ENCODE data around the gene AZIN2.
"Not testable (repeated sequence)": the region's sequence is repeated elsewhere in the genome, so short reads cannot be mapped to it uniquely, and the experiment has no call there.

AZIN2 gene

DNA sequence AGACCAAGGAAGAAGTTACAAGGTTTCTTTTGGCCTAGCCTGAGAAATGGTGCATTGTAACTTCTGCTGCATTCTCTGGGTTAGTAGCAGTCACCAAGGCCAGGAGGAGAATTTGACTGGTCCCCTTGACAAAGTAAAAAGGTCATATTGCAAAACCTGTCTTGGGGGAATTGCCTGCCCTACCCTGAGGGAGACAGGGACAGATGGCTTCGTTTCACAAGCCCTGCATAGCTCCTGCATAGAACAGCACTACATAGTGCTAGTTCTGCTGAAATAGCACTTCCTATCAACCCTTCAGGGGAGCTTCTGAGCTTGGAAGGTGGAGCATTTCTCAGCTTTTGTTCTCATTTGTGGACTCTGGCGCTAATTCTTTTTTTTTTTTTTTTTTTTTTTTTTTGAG, 23.9 kb upstream of the AZIN2 start:
- DNase-seq (ENCODE audit: low spot score): no peak

DNA sequence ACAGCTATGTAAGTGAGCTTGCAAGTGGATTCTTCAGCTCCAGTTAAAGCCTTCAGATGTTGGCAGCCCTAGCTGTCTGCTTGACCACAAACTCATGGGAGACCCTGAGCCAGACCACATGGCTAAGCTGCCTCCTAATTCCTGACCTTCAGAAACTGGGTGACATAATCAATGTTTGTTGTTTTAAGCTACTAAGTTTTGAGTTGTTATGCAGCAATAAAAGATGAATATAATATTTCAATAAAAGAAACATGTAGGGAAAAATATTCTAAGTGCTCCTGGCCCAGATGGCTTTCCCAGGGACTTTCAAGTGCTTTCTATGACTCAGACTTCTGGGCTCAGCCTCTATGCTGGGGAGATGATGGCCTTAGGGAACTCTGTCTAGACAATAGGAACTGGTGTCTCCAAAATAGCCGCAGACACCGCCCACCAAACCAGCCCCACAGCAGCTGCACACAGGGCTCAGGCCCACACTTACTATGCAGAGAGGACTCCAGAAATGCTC, 20.3 kb upstream of the AZIN2 start:
- peak; percentile 91 for DNase-seq (ENCODE audit: low spot score)

DNA sequence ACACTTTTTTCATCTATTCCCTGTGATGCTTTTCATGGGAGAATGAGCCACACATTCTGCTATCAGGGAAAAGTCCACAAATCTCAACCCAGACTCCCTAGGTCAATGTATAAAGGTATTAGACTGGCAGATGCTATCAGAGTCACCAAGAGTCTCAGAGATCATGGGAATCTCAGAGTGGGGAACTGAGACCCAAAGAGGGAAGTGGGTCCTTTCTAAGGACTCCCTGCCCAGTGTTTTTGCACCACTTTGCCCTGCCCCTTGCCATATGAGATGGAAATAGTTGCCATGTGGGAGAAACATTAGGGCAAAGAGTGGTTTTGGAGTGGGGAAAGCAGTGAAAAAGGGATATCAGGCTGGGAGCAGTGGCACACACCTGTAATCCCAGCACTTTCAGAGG, 19.1 kb upstream of the AZIN2 start:
- DNase-seq (ENCODE audit: low spot score): no peak

DNA sequence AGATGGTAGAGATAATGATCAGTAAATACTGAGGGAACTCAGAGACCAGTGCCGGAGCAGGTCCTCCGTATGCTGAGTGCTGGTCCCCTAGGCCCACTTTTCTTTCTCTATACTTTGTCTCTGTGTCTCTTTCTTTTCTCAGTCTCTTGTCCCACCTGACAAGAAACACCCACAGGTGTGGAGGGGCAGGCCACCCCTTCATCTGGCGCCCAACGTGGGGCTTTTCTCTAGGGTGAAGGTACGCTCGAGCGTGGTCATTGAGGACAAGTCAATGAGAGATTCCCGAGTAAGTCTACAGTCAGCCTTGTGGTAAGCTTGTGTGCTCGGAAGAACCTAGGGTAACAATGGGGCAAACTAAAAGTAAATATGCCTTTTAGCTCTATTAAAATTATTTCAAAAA, 16.7 kb upstream of the AZIN2 start:
- not testable (repeated sequence) for DNase-seq (ENCODE audit: low spot score)

DNA sequence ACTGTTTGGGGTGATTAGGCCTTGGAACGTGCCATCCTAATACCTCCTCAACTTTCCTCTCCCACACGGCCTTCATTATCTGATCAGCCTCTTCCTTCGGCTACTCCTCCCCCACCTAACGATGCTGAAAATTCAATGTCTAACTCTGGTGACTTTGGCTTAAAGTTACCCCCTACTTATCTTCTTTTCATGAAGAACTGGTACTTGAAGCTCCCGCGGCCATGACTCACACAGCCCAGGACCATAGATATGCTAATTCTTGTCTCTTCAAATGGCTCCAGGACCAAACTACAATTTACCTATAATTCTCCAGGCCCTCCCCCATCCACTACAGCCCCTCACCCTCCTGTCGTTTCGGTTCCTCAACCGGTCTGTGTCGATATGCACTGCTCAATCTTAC, 15.7 kb upstream of the AZIN2 start:
- no peak for DNase-seq (ENCODE audit: low spot score)

DNA sequence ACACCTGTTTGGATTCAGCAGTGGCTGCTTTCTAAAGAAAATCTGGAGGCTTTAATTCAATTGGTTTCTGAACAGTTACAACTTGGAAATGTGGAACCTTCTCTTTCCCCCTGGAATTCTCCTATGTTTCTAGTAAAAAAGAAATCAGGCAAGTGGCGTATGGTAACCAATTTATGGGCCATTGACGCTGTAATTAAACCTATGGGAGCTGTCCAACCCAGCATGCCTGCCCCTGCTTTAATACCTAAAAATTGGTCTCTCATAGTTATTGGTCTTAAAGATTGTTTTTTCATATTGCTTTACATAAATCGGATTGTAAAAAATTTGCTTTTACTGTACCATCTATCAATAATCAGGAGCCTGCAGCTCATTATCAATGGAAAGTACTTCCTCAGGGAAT, 14.5 kb upstream of the AZIN2 start:
- not testable (repeated sequence) for DNase-seq (ENCODE audit: low spot score)

DNA sequence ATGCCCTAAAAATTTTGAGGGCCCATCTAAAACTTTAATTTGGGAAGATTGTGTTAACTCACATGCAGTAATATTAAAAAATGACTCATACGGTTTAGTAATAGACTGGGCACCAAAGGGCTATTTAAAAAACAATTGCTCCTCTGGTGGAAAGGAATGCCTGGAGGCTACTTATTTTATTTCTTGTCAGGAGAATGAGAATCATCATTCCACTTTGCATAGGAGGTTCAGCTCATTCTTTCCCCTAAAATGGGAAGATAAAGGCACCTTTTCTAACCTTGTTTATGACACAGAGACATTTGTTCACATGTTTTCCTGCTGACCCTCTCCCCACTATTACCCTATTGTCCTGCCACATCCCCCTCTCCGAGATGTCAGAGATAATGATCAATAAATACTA, 12.8 kb upstream of the AZIN2 start:
- DNase-seq (ENCODE audit: low spot score): not testable (repeated sequence)

DNA sequence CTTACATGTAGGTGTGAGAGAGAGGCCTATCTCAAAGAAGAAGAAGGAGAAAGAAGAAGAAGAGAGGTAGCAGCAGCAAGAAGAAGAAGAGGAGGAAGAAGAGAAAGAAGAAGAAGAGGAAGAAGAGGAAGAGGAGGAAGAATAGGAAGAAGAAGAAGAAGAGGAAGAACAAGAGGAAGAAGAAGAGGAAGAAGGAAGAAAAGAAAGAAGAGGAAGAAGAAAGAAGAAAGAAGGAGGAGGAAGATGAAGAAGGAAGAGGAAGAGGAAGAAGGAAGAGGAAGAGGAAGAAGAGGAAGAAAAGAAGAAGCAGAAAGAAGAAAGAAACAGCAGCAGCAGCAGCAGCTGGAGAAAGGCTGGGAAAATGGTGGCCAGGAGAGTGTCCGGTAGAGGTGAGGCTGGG, 10.3 kb upstream of the AZIN2 start:
- no peak for DNase-seq (ENCODE audit: low spot score)

DNA sequence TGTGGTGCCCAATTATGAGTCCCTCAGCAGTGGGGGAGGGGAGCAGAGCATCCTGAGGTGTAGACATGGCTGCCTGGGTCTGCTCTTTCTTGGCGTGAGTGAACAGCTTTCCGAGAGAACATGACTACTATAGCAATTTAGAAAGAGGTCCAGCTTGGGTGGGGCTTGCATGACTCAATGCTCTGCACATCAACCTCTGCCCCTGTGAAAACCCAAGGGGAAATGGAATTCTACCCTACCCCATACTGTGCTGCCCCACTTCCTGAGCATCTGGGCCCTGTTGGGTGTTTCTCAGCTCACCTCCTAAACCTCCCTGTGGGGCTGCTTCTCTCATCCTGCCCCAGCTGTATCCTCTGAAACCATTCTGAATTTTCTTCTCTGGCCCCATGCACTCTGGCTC, 8.2 kb upstream of the AZIN2 start:
- no peak for DNase-seq (ENCODE audit: low spot score)

DNA sequence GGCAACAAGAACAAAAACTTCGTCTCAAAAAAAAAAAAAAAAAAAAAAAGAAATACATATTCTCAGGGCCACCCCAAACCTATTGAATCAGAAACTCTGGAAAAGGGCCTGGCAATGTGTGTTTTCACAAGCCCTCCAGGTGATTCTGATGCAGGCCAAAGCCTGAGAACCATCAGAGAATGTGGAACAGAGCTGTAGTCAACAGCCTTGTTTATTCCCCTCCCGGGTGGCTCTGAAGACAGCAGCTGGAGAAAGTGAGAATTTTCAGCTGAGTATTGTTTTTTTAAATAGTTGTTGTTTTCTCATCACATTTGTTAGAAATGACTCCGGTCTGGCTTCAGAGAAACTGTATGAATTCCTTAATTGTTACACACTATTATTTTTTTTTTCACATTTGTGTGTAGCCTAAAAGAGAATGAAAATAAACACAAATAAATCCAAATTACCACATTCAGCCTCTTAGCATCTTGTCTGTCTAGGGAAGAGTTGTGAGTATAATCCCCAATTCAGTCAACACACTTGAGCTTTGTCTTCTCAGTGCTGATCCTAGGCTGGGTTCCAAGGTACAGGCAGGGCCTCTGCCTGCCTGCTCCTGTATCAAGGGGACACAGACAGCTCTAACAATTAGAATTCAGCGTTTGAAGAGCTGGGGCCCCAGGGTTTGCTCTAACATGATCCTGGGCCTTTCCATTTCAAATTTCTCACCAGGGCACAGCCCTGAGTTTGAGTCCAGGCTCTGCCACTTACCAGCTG, 6.6 kb upstream of the AZIN2 start:
- peak; percentile 54 for DNase-seq (ENCODE audit: low spot score)

DNA sequence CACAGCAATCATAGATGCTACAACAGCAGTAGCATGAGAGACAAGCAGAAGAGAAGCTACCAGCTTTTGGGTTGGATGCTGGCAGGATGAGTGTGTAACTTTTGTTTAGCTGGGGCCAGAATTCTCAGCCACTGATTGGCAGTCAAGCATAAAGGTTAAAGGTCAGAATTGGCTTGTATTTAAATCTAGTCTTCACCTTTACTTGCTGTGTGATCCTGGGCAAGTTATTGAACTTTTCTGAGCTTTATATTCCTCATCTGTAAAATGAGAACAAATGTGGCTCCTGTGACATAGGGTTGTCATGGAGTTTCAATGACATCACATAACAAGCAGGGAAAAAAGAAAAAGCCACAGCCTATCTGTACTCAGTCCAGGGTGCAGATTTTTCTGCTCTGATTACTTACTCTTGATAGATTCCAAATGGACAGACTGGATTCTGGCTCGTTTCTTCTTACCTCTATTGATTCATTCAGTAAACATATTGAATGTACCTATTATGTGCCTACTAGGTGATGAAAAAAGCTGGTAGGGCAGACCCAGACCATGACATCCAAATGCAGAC, 2.8 kb upstream of the AZIN2 start:
- no peak for DNase-seq (ENCODE audit: low spot score)

DNA sequence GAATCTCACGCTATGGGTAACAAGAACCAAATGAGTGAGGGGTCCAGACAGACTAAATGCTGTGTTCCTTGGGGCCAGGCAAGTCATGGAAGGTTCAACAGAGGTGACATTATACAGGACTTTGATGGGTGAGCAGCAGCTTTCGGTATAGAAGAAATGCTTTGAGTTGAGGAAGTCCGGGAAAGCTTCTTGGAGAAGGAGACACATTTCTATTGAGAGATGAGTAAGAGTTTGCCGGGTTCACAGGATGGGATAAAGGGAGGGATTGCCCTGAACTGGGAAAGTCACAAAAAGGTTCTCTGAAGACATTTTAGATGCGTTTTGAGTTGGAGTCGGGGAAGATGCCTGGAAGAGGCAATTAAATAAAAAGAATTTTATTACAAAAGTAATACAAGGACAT, 580 bp upstream of the AZIN2 start:
- no peak for DNase-seq (ENCODE audit: low spot score)

DNA sequence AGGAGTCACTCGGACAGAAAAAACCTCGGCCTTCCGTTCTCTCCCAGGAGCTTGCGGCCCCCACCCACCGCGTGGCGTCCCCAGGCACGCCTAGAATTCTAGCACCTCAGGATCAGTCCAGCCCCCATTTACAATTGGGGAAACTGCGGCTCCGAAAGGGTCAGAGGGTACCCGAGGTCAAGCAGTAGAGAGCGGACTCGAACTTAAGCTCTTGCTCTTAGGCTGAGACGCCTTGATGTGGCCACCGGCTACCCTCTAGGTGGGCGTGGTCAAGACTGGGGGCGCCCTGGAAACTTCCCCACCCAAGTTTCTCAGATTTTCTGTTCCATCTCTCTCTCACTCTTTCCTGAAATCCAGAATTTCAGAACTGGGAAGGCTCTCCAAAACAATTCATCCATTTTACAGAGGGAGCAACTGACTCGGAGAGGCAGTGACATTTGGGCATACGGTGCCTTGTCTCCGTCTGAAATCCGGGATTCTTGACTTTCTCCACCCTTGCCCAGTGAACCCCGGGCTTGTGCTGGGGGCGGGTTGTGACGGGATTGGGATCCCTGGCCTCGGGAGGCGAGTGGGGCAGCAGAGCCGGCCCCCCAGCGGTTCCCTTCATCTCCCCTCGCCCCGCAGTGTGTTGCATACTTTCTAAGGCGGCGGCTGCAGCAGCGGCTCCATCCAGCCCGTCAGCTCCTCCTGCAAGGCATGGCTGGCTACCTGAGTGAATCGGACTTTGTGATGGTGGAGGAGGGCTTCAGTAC, 777 bp downstream of the AZIN2 start:
- no peak for DNase-seq (ENCODE audit: low spot score)

DNA sequence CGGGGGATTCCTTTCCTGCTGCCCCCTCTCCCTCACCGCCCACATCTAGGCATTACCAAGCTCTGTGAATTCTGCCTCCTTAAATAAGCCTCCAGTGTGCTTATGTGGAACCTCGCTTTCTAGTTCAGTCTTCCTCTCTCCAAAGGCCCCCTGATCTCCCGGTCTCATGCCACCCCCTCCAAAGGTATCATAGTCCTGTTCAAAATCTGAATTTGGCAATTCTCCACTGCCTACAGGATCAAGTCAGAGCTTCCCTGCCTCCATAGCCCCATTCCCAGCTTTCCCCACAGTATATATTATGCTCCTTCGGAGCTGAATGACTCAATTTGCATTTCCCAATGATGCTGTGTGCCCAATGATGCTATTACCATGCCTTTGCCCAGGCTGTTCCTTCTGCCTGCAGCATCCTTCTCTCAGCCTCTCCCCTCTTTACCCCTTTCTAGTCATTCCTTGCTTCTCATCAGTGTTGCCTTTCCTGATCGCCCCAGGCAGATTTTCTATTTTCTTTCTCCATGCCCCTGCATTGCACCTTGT, 1.7 kb downstream of the AZIN2 start:
- DNase-seq (ENCODE audit: low spot score): no peak

DNA sequence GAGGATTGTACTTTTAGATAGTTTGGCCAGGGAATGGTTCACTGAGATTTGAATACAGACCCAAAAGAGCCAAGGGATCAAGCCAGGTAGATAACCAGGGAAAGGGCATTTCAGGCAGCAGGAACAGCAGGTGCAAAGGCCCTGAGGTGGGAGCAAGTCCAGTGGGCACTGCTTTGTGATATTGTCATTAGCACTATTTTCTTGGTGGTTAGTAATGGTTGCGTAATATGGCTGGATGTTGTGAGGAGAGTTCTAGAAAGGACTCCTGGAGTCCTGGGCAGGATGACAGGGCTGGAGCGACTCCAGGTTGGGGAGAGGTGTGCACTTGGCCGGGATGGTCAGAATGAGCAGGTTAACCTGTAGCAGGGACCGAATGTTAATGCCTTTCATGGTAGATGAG, 4.4 kb downstream of the AZIN2 start:
- no peak for DNase-seq (ENCODE audit: low spot score)

DNA sequence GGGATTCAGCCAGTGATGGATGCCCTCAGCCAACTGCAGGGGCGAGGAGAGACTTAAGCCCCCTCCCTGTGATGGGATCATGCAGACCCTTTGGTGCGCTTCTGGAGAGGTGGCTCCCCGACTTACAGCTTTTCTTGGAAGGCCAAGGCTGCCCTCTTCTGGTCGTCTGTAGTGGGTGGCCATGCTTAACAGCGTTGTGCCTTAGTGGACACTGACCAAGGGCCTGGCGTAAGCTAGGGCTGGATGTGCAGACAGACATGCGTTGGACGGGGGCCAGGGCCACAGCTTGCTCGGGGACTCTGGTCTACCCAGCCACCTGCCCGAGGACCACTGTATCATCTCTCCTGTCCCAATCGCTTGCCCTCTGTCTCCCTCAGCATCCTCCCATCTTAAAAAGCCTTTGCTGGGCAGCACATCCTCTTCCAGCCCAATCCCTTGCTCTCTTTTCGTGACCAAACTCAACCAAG, 5.5 kb downstream of the AZIN2 start:
- peak; percentile 29 for DNase-seq (ENCODE audit: low spot score)

DNA sequence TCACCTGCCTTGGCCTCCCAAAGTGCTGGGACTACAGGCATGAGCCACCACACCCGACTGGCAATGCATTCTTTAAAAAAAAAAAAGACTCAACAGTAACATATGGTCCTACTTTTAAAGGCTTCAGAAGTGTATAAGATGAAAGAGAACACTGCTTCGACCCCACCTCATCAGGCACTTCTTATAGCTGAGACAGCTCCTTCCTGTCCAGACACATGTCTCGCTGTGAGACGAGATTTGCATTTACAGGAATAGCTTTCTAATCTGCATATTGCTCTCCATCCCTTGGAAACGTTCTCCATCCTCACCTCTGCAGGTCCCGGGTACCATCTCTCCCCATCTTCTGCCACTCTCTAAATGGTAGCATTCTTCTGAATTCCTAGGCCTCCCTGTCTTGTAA, 6.7 kb downstream of the AZIN2 start:
- no peak for DNase-seq (ENCODE audit: low spot score)

DNA sequence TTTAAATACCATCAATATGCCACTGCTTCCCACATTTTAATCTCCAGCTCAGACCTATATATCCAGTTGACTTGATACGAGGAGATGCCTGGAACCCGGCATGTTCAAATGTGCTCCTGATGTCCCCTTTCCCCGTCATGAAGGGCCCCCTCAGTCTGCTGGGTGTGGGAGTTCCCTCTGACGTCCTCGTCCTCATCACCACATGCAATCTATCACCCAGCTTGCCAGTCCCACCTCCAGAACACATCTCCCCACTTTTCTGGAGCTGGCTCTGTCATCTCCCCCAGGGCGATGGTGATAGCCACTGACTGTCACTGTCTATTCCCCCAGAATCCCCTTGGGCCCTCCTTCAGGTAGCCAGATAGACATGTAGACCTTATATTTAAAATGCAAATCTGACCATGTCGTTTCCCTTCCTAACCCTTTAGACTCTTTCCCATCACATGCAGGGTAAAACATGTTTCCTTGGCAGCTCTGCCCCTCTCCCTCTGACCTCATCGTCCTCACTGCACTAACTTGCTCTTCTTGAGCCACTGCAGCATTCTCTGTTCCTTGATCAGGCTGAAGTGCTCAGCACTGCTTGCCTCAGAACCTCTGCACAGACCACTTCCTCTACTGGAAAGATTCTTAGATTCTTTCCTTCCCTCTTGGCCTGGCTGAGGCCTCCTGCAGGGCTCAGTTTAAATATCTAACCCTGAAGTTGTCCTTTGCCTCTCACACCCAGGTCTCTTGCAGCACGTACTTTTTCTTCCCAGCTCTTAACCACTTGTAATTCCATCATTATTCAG, 7.4 kb downstream of the AZIN2 start:
- DNase-seq (ENCODE audit: low spot score): no peak

DNA sequence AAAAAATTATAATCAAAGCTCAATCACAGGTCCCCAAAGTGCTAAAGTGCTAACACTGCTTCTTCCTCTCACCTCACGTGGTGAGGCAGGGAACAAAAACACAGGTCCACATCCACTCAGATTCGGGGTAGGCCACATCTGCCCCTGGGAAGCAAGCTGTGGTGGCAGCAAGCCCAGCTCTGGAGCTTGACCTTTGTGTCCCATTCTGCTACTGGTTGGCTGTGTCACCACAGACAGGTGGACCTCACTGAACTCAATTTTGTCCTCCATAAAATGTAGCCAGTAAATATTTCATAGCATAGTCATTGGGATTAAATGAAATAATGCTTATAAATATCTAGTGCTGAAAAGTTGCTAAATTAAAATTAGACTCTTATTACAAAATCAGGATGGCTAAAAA, 8.5 kb downstream of the AZIN2 start:
- no peak for DNase-seq (ENCODE audit: low spot score)

DNA sequence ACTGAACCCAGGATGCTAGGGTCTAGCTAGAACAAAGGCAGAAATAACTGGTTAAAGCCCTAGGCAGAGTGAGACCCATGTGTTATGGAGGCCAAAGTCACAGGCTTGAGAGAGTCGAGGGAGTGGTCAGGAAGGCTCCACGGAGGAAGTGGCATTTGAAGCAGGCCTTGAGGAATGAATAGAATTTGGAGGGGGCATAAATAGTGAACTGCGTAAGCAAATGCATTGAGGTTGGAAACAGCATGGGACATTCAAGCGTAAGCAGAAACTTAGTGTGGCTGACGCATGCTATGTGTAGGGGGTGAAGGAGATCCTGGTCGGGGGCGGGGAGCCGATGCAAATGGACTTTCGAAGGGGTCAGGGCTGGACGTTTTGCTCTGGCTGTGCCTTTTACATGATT, 11.5 kb downstream of the AZIN2 start:
- DNase-seq (ENCODE audit: low spot score): no peak

DNA sequence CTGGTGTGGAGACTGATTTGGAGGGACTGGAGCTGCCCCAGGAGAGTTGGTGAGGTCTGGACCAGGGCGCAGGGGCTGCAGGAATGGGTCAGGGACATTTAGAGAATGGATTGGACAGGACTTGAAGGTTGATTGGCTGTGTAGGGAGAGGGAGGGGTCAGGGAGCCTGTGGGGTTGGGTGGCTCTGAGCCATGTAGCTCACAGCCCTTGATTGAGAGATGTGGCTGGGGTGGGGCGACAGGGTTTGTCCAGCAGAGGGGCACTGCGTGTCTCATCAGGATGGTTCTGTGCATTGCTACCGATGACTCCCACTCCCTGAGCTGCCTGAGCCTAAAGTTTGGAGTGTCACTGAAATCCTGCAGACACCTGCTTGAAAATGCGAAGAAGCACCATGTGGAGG, 12.1 kb downstream of the AZIN2 start:
- no peak for DNase-seq (ENCODE audit: low spot score)

DNA sequence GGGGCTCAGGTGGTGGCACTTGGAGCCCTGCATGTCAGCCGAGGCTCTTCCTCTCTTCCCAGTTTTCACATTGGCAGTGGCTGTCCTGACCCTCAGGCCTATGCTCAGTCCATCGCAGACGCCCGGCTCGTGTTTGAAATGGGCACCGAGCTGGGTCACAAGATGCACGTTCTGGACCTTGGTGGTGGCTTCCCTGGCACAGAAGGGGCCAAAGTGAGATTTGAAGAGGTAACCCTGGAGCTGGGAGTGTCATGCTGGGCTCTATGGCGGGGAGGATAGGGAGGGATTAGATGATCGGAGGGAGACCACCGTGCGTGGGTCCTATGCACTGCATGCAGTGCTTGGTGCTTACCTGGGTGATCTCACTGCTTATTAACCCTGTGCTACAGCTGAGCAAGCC, 13.5 kb downstream of the AZIN2 start:
- DNase-seq (ENCODE audit: low spot score): no peak

Measured in COLO829 (cell line).